Limb (tissue), 2 donors: Measurements from ENCODE around the gene RIPOR3.
"Not testable (repeated sequence)": the region's sequence is repeated elsewhere in the genome, so short reads cannot be mapped to it uniquely, and the experiment has no call there.

Source experiments
- DNase-seq, 2 donors: peaks; one replicate each; pipeline ENCODE4 v3.0.0-alpha.2; 2016; ENCODE audit errors: extremely low spot score in 2 of 2

Gene RIPOR3

DNA sequence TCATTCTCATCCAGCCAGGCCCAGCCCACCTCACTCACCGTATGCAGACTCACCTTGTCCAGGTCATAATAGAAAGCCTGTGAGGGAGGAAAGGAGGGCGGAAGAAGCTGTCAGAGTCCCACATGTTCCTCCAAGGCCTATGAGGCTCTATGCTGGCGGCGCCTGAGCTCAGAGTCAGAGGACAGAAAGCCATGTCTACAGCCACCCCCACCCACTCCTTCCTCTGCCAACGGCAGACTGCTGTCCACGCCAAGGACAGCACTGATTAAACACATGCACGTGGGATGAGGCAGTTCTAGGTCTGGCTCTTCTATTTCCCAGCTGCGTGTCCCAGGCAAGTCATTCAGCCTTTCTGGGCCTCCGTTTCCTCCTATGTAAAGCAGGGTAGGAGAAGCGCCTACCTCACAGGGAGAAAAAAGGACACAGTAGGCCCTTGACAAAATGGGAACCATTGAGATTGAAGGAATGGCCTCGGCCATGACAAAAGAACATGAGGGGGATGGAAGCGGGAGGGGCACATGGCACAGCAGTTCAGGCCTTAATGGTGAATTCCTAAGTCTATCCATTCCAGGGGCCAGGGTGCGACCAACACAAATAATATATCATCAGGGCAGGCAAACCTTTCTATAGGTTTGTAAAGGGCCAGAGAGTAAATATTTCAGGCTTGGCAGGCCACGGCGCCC lies 80.1 kb downstream of the RIPOR3 start:
- no peak for DNase-seq

DNA sequence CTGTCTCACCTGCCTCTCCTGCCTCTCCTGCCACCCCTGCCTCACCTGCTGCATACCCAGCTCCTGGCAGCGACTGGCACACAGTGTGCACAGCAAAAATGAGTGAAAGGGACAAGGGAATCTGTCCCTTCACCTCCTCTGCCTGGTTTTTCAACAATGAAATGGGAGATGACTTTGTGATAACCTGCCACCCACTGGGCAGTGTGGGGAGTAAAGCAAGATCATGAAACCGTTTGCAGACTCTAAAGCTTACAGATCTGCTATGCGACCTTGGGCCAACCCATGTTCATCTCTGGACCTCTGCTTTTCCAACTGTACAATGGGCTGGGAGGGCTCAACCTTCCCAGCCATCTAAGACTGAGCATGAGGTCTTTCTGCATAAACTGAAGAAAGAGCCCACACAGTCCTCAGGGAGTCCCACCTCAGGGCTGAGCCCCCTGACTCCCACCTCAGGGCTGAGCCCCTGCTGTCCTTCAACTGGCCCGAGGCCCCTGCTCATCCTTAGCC lies 81.1 kb downstream of the RIPOR3 start:
- DNase-seq, result no peak

DNA sequence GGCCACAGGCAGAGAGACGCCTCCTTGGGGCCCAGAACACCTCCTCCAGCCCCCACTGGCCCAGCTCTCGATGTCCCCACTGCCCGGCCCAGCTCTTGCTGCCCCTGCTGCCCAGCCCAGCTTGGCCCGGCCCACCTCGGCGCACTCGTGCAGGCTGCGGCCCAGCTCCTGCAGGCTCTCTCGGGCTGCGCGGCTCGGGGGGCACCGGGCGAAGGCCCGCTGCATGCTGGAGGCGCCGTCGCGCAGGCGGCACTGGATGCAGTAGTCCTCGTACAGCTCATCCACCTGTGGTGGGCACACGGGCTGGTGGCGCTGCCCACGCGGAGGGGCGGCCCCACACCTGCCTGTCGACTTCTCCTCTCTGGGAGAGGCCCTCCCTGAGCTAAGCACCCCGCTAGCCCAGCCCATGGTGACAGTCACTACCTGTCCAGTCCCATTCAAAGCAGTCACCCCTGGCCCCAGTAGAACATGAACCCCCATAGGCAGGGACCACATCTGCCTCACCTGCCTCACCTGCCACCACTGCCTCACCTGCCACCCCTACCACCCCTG lies 81.8 kb downstream of the RIPOR3 start:
- DNase-seq, result no peak

DNA sequence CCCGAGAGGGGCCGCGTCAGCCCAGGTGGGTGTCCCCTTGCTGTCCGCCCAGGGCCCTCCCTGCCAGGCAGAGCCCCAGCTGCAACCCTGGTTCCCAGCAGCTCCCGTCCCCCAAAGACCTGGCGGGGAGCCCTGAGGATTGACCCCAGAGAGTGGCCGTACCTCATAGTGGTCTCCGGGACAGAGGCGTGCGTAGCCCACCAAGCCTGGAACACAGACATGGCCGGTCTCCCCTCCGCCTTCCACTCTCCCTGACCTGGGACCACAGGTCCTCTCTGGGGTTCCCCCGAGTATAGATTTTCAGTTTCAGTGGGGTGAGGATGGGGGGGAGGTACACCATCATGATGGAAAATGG lies 82.6 kb downstream of the RIPOR3 start:
- no peak for DNase-seq

DNA sequence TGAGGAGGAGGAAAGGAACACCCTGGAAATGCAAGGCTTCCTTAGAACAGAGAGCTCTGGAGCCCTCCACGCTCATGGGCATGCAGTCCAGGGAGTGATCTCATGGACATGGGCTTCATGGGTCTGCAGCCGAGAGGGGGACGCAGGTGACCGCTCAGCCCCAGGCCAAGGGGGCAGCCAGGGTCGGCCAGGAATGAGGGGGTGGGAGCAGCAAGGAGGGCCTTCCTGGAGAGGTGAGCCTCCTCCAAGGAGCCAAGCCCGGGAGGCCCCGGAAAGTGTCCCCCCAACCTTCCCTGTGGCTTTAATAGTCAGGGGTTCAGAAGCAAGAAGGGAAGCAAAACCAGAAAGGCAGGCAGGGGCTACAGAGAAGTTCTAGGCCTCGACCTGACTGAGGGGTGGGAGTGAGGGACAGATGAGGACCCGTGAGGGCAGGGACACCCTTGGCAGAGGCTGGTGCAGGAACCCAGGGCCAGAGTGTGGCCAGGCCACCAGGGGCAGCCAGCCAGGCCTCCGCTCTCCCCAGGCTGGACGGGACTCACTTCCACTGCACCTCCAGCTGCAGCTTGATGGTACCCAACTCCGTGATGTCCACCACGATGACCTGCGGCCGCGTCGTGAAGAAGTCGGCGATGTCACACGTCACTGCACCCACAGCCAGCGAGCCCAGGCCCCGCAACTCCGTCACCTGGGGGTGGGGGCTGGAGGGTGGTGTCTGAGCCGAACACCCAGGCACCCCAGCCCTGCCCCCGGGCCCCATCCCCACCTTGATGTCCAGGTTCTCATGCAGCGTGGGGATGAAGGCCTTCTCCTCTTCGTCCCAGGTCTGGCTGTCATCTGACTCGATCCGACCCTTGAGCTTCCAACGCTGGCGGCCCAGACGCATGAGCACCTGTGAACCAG lies 83.2 kb downstream of the RIPOR3 start:
- no peak for DNase-seq

DNA sequence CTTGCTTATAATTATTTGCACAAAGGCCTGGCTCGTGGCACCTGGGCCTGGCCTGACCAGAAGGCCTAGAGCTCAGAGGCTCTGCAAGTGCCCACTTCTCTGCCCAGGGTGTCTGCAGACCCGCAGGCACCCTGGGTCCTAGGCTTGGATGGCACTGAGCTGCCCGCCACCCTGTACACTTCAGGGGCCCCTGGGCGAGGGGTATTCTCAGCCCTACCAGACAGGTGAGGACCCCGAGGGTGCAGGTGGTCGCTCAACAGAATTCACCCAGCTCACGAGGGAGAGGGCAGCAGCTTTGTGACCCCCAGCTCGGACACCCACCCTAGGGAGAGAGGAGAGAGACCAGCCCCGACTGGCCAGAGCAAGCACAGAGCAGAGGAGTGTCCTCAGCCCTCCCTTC lies 83.9 kb downstream of the RIPOR3 start:
- no peak for DNase-seq

DNA sequence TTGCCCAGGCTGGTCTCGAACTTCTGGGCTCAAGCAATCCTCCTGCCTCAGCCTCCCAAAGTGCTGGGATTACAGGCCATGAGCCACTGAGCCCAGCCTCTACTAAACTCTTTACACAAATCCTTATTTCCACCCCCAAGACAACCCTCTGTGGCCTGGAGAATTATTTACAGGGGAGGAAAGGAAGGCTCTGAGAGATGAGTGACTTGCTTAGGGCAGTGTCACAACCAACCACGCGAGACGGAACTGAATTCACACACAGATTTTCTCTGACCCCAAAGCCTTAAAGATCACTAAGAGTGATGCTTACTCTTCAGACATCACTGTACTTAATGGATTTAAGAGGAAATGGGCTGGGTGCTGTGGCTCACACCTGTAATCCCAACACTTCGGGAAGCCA lies 86.2 kb downstream of the RIPOR3 start:
- DNase-seq, result no peak

DNA sequence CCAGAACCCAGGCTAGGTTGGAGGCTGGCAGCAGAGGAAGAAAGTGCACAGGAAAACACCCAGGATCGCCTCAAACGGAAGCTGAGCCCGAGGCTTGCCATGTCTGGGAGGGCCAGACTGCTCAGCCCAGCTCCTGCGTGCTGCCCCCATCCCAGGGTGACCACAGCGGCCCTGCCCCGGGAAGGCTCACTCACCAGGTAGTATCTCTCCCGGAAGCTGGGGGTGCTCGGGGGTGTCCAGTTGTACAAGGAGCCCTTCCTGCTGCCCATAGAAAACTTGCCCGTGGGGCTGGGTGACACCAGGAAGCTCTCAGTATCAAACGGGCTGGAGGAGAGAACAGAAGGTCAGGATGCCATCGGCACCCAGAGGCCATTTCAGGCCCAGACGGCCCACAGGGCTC lies 86.9 kb downstream of the RIPOR3 start:
- no peak for DNase-seq

DNA sequence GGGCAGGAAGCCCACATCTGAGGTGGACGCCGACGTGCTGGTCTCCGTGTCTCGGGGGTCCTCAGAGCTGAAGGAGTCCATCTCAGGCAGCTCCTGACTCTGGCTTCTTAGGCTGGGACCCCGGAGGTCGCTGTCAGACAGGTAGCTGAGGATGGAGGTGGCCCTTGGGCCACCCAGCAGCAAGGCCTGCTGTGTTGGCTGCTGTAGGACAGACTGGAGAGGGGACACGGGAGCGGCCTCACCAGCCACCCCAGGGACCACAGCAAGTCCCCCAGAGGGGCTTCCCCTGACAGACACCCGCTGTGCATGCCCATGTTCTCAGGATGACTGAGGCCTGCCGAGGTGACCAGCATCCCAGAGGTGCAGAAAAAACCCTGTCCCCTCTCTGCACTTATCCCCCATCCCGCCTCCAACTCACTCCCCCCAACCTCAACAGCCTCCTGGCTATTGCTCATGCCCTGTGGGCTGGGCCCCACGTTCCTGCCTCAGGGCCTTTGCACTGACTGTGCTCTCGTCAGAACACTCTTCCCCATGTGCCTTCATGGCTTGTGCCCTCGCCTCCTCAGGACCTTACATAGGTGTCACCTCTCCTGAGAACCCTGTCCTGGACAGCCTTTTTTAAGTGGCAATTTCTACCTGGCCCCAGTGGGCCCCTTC lies 88.8 kb downstream of the RIPOR3 start:
- no peak for DNase-seq

DNA sequence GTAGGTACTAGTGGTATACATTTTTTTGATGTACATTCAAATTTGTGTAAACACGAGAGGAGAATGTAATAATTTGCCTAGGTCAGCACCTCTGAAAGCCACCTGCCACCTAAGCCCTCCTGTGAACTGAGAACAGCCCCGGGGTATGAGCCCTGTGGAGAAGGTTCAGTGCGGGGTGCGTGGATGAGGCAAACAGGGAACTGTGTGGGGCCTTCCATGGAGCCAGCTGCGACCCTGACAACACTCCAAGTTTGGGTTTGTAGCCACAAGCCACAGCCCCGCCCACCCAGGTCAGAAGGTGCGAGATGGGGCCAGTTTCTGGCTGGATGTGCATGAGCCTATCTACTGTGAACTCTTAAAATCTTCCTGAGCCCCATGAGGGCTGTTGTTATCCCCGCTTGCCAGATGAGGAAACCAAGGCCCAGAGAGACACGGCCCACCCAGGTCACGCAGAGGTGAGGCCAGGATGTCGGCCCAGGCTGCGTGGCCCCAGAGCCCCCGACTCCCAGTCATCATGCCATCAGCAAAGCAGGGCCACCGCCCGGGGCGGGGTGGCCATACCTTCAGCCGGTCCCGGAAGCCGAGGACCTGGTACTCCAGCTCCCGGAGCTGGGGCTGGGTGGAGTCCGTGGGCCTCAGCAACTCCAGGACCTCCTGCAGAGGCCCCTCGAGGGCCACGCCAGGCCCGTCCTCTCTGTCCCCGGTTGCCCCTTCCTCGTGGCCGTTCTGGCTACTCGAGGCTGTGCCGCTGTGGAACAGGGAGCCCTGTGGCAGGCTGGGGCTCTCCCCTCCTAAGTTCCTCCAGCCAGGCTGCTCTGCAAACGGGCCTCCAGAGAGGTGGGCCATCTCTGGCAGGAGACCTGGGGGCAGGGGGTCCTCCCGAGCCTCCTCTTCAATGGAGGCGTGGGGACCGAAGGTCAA lies 89.6 kb downstream of the RIPOR3 start:
- DNase-seq, result no peak

DNA sequence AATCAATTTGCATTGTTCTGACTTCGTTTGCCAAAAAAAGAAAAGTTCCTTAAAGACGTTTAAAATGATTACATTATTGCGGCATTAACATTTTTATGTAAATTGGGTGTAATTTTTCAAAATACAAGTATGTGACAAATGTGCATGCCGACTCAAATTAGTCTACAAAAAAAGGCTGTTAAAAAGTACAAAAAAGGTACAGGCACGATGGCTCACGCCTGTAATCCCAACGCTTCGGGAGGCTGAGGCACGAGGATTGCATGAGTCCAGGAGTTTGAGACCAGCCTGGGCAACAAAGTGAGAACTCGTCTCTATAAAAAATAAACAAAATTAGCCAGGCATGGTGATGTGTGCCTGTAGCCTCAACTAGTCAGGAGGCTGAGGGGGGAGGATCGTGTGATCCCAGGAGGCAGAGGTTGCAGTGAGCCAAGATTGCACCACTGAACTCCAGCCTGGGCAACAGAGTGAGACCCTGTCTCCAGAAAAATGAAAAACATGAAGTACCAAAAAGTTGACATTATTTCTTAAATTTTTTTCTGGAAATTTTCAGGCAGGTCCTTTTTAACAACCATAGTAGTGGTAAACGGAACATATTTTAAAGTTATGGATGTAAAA lies 91.0 kb downstream of the RIPOR3 start:
- no peak for DNase-seq

DNA sequence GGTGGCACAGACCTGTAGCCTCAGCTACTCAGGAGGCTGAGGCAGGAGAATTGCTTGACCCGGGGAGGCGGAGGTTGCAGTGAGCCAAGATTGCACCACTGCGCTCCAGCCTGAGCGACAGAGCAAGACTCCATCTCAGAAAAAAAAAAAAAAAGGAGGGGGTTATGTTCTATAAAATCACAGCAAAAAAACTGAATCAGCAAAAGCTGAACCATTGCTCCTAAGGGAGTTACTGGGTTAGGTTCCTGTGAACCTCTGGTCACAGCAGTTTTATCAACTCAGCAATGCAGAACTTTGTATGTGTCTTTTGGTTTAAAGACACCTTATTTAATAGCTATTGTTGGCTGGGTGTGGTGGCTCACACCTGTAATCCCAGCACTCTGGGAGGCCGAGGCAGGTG lies 92.6 kb downstream of the RIPOR3 start:
- not testable (repeated sequence) for DNase-seq

DNA sequence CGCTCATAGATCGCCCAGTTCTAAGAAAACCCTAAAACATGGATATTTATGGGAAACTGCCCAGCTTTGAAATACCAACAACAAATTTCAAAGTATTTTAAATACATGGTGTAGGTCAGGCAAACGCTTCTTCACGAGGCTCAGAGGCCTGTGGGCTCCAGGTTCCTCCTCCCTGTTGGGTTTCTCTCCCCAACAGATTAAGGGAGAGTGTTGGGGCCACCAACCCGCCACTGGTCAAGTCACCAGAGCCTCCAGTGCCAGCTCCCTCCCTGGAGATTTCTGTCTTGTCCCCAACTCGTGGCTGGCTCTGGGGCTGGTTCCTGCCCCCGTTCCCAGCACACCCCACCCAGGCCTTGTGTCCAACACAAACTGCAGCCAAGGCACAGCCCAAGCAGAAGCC lies 93.3 kb downstream of the RIPOR3 start:
- DNase-seq, result no peak

DNA sequence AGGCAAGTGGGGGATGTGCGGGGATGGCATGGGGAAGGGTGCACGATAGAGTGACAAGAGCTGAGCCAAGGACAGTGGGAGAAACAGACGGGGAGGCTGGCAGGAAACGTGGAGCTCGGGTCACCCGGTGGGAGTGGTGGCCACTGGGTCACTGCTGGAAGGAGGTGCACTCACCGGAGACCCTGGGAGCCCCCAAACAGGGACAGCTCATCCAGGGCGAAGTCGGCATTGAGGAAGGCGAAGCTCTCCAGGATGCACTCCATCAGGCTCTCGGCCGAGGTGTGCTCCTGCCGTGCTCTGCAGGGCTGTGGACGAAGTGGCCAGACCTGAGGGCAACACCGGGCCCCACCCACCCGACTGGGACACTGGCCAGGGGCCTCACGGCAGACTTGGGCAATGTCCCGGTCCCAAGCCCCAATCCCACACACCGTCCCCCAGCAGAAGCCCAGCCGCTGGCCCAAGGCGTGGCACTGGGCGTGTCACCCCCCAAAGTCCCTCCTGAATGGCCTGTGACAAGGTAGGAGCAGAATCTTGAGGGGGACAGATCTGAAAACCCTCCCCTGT lies 93.9 kb downstream of the RIPOR3 start:
- no peak for DNase-seq

DNA sequence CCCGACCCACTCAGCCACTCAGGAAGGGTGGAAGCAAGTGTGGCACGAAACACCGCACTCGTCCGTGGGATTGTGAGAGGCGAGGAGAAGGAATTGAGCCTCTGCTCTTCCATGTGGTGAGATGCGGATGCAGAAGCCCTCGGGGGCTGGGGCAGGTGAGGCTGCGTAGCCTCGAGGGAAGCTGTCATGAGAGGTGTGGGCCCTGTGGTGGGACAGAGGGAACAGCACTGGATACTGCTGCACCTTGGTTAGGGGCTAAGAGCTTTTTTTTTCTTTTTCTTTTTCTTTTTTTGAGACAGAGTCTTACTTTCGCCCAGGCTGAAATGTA lies 94.7 kb downstream of the RIPOR3 start:
- DNase-seq, result no peak

DNA sequence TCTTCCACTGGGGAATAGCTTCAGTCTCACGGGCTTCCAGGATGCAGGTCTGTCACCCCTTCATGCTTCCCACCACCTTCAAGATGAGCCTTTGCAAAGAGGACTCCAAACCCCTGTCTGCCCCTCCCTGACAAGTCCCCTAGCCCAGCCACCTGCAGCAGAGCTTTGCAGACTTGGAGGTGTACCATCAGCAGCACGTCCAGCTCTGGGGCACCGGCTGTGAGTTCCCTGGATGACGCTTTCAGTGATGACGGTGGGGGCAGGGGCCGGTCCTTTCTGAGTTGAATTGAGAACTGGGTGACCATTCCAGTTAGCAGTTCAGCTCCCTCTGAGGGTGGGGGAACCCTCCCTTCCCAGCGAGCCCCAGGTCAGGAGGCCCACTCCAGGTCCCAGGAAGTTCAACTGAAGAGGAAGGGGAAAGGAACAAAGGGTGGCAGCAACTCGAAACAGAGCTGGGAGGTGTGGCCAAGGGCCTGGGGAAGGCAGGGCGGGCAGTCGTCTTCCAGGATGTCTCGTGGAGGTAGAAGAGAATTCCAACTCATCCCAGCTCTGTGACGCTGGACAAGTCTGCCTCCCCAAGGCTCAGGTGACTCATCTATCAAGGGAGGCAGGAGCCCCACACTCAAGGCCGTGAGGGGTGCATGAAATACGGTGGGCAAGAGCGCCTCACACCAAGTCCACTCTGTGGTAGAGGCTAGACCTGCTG lies 95.2 kb downstream of the RIPOR3 start:
- no peak for DNase-seq

DNA sequence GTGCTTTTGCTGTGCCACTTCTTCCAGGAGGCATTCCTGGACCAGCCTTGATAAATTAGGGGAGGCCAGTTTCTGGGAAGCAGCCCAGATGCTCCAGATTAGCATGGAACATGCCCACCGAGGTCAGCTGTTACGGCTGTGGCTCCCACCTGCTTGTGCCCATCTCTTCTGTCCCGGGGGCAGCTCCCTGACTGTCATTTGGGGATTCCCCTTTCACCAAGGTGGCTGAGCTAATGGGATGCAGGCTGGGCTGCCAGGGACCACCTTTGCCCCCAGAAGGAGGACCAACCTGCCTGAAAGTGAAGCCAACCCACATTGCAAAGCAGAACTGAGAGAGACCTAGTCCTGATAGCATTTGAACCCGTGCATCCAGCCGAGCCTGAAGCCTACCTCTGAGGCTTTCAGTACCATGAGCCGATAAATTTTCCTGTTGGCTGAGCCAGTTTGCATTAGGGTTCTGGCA lies 95.9 kb downstream of the RIPOR3 start:
- DNase-seq, result peak in 1 of 2 donors; percentile 7

DNA sequence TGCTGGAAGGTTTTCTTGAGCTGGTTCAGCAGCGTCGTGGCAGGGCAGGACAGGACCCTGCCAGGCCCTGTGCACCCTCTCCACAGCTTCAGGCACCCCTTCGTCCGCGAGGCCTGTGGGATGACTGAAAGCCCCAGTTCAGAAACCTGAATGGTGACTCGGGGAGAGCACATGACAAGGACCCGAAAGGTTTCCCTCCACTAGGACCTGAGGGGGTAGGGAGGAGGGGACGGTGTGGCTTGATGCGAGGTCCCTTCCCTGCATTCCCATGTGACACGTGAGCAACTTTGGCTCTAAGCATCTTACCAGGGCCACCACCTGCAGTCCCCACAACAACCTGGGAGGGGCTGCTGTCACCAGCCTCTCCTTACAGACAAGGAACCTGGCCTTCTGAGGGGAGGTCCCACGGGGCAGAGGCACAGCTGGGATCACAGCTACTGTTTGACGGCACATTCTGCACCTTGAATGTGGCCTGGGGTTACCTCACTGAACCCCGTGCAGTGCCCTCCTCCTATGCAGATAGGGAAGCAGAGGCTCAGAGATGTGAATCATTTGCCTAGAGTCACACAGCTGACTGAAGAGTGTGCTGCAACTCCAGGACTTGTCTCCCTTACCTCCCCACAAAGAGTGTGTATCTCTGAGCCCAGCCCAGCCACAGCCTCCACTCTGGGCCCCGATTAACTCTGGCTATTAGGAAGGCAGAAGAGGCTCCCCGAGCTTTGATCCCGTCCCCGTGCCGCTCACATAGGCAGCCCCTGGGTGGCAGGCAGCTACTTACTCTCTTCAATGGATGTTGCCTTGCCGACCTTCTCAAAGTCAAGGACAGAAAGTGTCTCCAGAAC lies 96.5 kb downstream of the RIPOR3 start:
- DNase-seq, result no peak

DNA sequence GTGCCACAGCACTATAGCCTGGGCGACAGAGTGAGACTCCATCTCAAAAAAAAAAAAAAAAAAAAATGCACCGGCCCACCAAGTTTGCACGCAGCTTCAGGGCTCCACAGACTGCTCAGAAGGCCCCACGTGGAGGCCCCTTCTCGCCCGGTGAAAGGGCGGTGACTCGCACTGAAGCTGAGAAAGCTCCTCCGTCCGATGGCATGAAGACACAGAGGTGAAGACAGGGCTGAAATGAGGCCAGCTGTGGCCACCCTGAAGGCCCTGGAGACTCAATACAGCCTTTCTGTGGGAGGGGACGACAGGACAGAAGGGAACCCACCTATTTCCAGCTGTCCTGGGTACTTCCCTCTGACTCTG lies 97.1 kb downstream of the RIPOR3 start:
- DNase-seq, result no peak
